HG03521 (cell line): ENCODE data around the gene FGF13.

Experiments used
- ATAC-seq: cut with Tn5 transposase; IDR thresholded peaks from one replicate; pipeline ENCODE4 v1.9.1; 2021; ENCODE audit warnings: mild to moderate bottlenecking, moderate library complexity; ENCODE audit not compliant: unreplicated experiment

The FGF13 gene

GRCh38 chrX:138711399-138712347 lies at the start of gene FGF13:
Gene FGF13, minus strand, starts transcription at chrX:138711717. Its CDS starts 714 bp downstream, at chrX:138711003.
- ATAC-seq = no peak

GRCh38 chrX:138759217-138759943 lies 47.9 kb upstream of the FGF13 start:
- ATAC-seq = no peak

DNA sequence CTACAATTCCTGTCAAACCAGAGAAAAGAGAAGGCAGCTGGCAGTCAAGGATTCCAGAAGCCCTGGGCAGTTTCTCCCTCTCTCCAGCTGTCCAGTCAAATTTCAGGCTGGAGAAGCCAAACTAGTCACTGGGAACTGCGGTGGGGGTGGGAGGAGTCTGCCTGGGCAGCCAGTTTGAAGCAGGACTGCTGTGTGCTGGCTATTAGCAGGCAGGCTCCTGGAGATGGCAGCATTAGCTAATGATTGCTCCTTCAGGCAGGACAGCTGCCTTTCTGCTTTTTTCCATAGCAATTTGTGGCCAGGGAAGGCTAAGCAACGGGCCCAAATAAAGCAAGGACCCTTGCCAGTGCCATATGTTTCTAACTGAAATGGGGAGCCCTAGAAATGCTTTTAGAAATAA lies 44.7 kb upstream of the FGF13 start:
- no peak for ATAC-seq

DNA sequence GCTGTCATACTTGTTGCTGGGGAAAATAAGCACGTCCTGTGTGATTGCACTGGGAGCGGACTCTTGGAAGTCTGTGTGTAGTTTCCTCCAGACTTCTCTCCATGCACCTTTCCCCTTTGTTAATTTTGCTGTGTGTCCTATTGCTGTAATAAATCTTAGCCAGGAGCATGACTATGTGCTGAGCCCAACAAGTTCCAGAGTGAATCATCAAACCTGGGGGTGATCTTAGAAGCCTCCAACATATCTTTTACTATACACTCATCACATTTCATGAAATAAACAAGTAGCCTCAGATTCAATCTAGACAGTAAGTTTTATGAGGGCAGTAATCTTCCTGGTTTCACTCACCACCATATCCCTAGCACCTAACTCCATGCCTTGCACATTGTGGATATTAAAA lies 43.3 kb upstream of the FGF13 start:
- no peak for ATAC-seq

GRCh38 chrX:138748480-138748879 lies 37.0 kb upstream of the FGF13 start:
- no peak for ATAC-seq

- ATAC-seq = peak; percentile 53
Measured at GRCh38 chrX:138745196-138745595, 33.7 kb upstream of the FGF13 start.

GRCh38 chrX:138742217-138742616 lies 30.7 kb upstream of the FGF13 start:
- ATAC-seq = no peak

- no peak for ATAC-seq
Measured at GRCh38 chrX:138740341-138740740, 28.8 kb upstream of the FGF13 start.

GRCh38 chrX:138723301-138723700 lies 11.8 kb upstream of the FGF13 start:
- ATAC-seq = no peak

- ATAC-seq = no peak
Measured at GRCh38 chrX:138719396-138719795, 7.9 kb upstream of the FGF13 start.

GRCh38 chrX:138718941-138719340 lies 7.4 kb upstream of the FGF13 start:
- ATAC-seq = no peak

- no peak for ATAC-seq
Measured at GRCh38 chrX:138710866-138711341, 613 bp downstream of the FGF13 start.

GRCh38 chrX:138709886-138710791 lies 1.4 kb downstream of the FGF13 start:
- no peak for ATAC-seq

DNA sequence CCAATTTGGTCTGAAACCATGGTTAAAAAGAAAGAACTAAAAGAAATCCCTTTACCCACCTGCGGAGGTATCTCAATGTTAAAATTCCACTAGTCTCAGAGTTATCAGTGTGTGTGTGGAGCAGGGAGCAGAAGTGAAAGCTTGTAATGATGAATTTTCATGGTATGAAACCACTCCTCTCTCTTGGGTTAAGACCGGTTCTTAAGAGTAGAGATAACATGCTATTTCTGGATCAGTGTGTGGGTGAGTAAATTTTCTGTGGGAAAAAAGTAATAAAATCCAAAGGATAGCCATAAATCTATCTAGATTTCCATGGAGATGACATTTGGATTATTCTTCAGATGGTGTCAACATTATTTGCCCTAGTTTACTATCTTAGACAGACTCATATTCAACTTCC lies 3.2 kb downstream of the FGF13 start:
- ATAC-seq = no peak

DNA sequence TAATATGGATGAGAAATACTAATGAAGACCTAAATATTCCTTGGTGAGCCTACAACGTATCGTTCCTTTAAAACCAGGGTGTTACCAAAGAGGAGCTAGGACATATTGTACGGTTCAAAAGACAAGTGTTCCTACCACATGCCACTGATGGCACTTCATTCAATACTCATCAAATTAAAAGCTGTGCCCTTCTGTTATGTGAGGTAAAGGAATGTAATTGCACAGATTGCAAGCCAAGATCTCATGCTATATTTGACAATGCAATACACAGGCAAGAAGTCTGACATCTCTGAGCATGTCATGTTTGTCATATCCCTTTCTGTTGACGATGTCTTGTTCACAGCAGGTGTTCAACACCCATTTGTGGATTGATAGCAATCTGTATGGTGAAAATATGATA lies 6.9 kb downstream of the FGF13 start:
- no peak for ATAC-seq

- ATAC-seq = no peak
Measured at GRCh38 chrX:138704101-138704500, 7.4 kb downstream of the FGF13 start.

- no peak for ATAC-seq
Measured at GRCh38 chrX:138692591-138692990, 18.9 kb downstream of the FGF13 start.

DNA sequence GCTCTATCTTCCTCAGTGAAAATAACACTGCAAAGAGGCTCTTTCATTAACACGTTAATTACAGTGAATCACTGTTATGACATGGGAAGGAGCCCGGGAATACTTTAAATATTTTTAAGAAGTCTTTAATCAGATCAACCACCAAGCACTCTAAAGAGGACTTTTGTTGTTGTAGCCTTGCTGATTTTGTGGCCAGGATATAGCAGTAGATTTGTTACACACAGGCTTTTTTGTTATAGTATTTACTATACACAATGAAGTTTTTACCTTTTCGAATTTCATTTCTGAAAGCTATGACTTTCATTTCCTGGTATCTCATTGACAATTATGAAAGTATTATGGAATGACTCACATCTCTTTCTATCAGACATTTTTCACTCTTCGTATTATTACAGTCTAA lies 20.3 kb downstream of the FGF13 start:
- ATAC-seq = no peak

- ATAC-seq = no peak
Measured at GRCh38 chrX:138690591-138690990, 20.9 kb downstream of the FGF13 start.

- no peak for ATAC-seq
Measured at GRCh38 chrX:138683600-138683999, 27.9 kb downstream of the FGF13 start.

DNA sequence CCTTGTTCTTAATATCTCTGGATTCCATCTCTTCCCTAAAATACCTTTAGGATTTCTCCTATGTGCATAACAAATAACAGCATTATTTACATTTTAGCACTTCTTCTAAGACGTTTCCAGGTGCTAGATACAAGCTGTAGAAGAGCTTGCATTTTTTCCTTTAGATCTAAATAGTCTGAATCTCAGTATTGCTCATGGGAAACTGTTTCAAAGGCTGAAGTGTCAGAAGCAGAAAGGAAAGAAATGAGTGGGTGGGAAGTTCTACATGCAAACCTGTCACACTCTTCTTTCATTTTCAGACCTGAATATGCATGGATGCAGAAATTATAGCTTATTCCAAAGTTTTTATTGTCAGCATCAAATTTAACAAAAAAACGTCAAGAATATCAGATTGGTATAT lies 41.8 kb downstream of the FGF13 start:
- no peak for ATAC-seq
